Activated CD8-positive, alpha-beta memory T cell treated with anti-CD3 and anti-CD28 coated beads, Interleukin-2, amount 50 U/mL, for 4 hours (primary cell): Measurements from ENCODE around the gene CIITA.

Experiments
- DNase-seq: peaks from one replicate; pipeline ENCODE4 v3.0.0-alpha.2; 2020

Gene CIITA

GRCh38 chr16:10879681-10880589 lies 2.9 kb downstream of the CIITA start:
- no peak for DNase-seq

- no peak for DNase-seq
Measured at GRCh38 chr16:10880594-10881452, 3.8 kb downstream of the CIITA start.

- DNase-seq, result no peak
Measured at GRCh38 chr16:10881479-10882030, 4.6 kb downstream of the CIITA start.

DNA sequence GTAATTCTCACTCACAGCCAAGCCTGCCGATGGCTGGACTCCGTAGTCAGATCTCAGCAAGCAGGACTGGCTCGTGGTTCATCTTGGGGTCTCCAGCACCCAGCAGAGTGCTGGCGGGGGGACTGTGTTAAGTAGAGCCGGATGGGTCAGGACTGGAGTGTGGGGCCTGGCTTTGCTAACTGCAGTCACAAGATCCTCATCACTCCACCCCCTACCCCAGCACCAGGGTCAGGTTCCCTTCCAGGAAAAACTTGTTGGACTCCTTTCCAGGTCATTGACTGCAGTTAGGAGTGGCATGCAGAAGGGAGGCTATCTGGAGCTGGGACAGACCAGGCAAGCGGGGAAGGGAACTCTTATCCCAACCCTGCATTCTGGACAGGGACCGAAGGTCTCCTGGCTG lies 6.0 kb downstream of the CIITA start:
- no peak for DNase-seq

- no peak for DNase-seq
Measured at GRCh38 chr16:10885246-10885645, 8.2 kb downstream of the CIITA start.

DNA sequence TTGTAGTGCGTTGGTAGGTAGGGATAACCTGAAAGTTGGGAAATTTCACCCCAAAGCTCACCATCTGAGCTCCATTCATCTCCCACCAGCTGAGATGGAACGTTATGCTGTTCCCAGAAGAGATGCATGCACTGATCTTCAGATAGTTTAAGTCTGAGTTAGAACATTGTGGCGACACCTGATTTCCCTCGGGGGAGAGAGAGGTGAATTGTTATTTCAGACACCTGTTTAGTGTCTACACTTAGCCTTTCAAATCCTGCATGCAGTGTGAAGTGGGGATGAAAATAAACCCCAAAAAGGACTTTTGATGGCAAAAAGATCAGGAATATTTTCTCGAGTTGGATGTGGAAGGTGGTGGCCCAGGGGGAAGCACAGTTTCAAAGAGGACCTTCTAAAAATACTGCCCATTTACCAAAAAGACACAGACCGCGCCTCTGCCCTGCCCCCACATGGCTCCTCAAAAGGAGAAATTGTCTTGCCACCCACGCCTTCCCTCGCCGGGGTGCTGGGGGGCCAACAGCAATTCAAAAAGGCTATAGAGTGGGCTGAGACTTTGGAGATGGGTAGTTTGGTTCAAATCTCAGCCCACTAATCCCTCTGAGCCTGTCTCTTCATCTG lies 11.4 kb downstream of the CIITA start:
- no peak for DNase-seq

GRCh38 chr16:10889855-10890254 lies 12.9 kb downstream of the CIITA start:
- DNase-seq, result no peak

- no peak for DNase-seq
Measured at GRCh38 chr16:10892782-10893318, 15.8 kb downstream of the CIITA start.

DNA sequence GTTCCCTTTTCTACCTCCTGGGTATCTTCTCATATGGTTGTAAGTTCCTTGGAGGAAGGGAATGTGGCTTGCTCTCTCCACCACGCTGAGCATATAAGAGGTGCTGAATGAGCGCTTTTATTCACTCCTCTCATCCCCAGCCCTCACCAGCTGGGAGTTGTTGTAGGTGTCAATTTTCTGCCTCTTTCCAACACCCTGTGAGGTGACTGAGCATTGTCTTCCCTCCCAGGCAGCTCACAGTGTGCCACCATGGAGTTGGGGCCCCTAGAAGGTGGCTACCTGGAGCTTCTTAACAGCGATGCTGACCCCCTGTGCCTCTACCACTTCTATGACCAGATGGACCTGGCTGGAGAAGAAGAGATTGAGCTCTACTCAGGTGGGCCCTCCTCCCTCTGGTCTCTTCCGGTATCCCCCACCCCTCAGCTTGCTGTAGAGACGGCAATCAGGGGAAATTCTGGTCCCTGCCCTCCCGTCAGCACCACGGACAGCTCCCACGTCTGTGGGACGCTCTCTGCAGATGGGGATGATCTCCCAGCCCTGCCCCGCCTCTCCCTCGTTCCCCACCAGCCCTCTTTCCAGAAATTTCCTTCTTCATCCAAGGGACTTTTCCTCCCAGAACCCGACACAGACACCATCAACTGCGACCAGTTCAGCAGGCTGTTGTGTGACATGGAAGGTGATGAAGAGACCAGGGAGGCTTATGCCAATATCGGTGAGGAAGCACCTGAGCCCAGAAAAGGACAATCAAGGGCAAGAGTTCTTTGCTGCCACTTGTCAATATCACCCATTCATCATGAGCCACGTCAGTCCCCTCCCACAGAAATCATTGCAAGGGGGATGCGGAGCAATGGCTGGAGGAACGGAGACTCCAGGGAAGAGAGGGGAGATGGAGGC lies 18.3 kb downstream of the CIITA start:
- no peak for DNase-seq

- DNase-seq, result no peak
Measured at GRCh38 chr16:10896165-10896564, 19.2 kb downstream of the CIITA start.

GRCh38 chr16:10896723-10897122 lies 19.7 kb downstream of the CIITA start:
- no peak for DNase-seq

GRCh38 chr16:10897134-10897533 lies 20.1 kb downstream of the CIITA start:
- DNase-seq, result no peak

- no peak for DNase-seq
Measured at GRCh38 chr16:10902999-10903398, 26.0 kb downstream of the CIITA start.

DNA sequence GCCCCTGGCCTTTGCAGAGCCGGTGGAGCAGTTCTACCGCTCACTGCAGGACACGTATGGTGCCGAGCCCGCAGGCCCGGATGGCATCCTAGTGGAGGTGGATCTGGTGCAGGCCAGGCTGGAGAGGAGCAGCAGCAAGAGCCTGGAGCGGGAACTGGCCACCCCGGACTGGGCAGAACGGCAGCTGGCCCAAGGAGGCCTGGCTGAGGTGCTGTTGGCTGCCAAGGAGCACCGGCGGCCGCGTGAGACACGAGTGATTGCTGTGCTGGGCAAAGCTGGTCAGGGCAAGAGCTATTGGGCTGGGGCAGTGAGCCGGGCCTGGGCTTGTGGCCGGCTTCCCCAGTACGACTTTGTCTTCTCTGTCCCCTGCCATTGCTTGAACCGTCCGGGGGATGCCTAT lies 29.5 kb downstream of the CIITA start:
- DNase-seq, result no peak

- DNase-seq, result no peak
Measured at GRCh38 chr16:10906914-10907756, 30.1 kb downstream of the CIITA start.

- DNase-seq, result no peak
Measured at GRCh38 chr16:10907757-10908045, 30.7 kb downstream of the CIITA start.

GRCh38 chr16:10911267-10911666 lies 34.3 kb downstream of the CIITA start:
- DNase-seq, result no peak

DNA sequence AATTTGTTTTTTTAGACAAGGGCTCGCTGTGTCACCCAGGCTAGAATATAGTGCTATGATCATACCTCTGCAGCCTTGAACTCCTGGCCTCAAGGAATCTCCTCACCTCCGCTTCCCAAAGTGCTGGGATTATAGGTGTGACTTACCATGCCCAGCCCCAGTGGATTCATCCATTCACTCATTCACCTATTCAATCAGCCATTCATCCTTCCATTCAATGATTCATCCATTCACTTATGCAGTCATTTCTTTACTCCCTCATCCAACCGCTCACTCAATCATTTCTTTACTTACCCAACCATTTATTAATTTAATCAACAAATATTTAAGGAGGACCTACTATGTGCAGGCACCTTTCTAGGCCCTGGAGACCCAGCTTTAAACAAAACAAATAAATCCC lies 39.5 kb downstream of the CIITA start:
- DNase-seq, result no peak

DNA sequence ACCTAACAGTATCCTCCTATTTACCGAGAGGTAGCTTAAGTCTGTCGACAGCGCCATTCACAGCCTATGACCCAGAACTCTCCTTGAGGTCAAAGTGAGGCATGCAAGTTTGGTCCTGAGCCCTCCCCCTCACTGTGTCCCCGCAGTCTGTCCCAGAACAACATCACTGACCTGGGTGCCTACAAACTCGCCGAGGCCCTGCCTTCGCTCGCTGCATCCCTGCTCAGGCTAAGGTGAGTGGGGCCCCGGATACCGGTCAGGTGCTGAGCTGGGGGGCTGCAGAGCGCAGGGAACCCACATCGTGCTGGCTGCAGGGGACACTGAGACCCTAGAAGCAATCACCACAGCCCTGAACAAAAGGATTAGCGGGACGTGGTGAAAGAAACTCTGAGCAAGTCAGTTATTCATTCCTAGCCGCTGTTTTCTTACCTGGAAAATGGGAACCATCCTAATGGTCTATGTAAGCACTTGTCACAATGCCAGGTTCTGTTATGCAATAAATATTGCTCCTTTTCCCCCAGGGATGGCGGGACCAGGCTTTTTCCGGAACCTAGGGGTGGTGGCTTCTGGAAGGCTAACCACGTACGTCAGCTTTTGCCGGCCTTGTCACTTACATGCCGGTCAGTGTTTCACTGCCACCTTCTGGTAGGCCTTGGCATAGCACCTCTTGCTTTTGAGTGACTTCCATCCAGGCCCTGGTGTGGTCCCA lies 41.4 kb downstream of the CIITA start:
- peak; percentile 82 for DNase-seq

DNA sequence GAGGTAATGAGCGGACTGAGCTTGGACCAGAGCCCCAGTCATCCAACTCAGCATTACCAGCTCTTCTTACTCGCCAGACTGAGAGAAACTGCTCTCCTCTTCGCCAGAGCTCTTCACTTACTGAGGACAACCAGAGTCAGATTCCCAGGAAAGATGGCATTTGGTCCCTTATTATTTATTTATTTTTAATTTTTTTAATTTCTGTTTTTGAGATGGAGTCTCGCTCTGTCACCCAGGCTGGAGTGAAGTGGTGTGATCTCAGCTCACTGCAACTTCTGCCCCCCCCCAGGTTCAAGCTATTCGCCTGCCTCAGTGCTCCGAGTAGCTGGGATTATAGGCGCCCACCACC lies 42.0 kb downstream of the CIITA start:
- DNase-seq, result no peak
